Natural killer cell (primary cell): ENCODE data around the gene LDB1. TPM values are rescaled to one million over a fixed set of nuclear protein-coding genes. Genes with fewer than 3 reads are reported as not detected.

Source experiments
- ATAC-seq, 3 donors: fragments of 150-1000 bp in 2 of 3; fragments of 200-7000 bp in 1 of 3; cut with Tn5 transposase; 1 replicate in 1 of 3; 2 replicates in 2 of 3; pipeline ENCODE4 v1.10.0; 2021; ENCODE audit warnings: mild to moderate bottlenecking in 2 of 3, moderate library complexity in 2 of 3
- DNase-seq, 2 donors: peaks; one replicate each; pipeline versions ENCODE4 v3.0.0 to v3.0.0-alpha.2; 2013 to 2021; ENCODE audit warnings: mixed read lengths in 1 of 2
- H3K27ac ChIP-seq: one replicate; pipeline ENCODE4 v1.5.1; 2013; ENCODE audit warnings: mild to moderate bottlenecking, low read length
- H3K27me3 ChIP-seq: one replicate; pipeline ENCODE4 v1.6.1; 2013; ENCODE audit warnings: low read length; ENCODE audit not compliant: control insufficient read depth, insufficient read depth
- H3K36me3 ChIP-seq: one replicate; pipeline ENCODE4 v1.6.1; 2013; ENCODE audit warnings: low read length; ENCODE audit not compliant: control insufficient read depth, insufficient read depth
- H3K4me1 ChIP-seq: one replicate; pipeline ENCODE4 v1.6.1; 2013; ENCODE audit warnings: low read length; ENCODE audit not compliant: control insufficient read depth, insufficient read depth
- H3K4me3 ChIP-seq: one replicate; pipeline ENCODE4 v1.5.1; 2013; ENCODE audit warnings: low read length
- H3K9me3 ChIP-seq: one replicate; pipeline ENCODE4 v1.6.1; 2013; ENCODE audit warnings: low read length; ENCODE audit not compliant: control insufficient read depth, insufficient read depth
- H3K27ac Mint-ChIP-seq, 2 donors: one replicate each; pipeline ENCODE4 v1.8.0; 2022; ENCODE audit warnings: mild to moderate bottlenecking in 2 of 2, mixed read lengths in 2 of 2, moderate library complexity in 1 of 2
- H3K27me3 Mint-ChIP-seq, 2 donors: one replicate each; pipeline ENCODE4 v1.8.0; 2022; ENCODE audit warnings: low read depth in 2 of 2, mixed read lengths in 2 of 2
- H3K36me3 Mint-ChIP-seq: one replicate; pipeline ENCODE4 v1.8.0; 2022; ENCODE audit warnings: mixed read lengths
- H3K4me1 Mint-ChIP-seq, 2 donors: one replicate each; pipeline ENCODE4 v1.8.0; 2022; ENCODE audit warnings: mixed read lengths in 2 of 2
- H3K4me3 Mint-ChIP-seq: one replicate; pipeline ENCODE4 v1.8.0; 2022; ENCODE audit warnings: mild to moderate bottlenecking, moderate library complexity, mixed read lengths
- H3K9me3 Mint-ChIP-seq, 2 donors: one replicate each; pipeline ENCODE4 v1.8.0; 2022; ENCODE audit warnings: mixed read lengths in 2 of 2
- WGBS: methylation state at CpG from one replicate; pipeline ENCODE4 v1.1.7; 2013; ENCODE audit warnings: missing lambda C conversion rate; ENCODE audit not compliant: insufficient coverage; 5-methylcytosine and 5-hydroxymethylcytosine counted together
- intact Hi-C: fragments of 100-400 bp; cut with micrococcal nuclease; formaldehyde crosslinking; loops from one replicate; pipeline ENCODE4 v1.14.2; 2022
- total RNA-seq, 4 donors: library from RNA; stranded (reverse); fragments of 120-200 nt in 1 of 4; gene quantifications; one replicate each; pipeline versions ENCODE4 v1.2.3 to v1.2.4, GENCODE V29; 2013 to 2022
- TF ChIP-seq, protein P1 (sequence below): fragments of 200-600 bp; IDR thresholded peaks from one replicate; pipeline ENCODE4 v1.8.0; 2022; ENCODE audit warnings: antibody characterized with exemption

The LDB1 gene
- total RNA-seq, 3 donors from 2014 or later (not counting 1 experiment from before 2014, with no cell fraction given) = 103 to 109 (median 104) TPM

GRCh38 chr10:102119417-102120141 is 589 bp downstream of the LDB1 start:
- Mint-ChIP-seq H3K9me3 (no peaks in the 10 kb centered on the region), H3K27me3 (no peaks in the 10 kb centered on the region), H3K4me3 (peak overlapping the region; percentile 87), H3K27ac (peak overlapping the region; percentile 77 to 95), H3K36me3 (no peaks in the 10 kb centered on the region), H3K4me1 (peaks cover 43 to 63% of the 10 kb centered on the region in 2 donors)
- H3K27ac ChIP-seq = peak overlapping the region; percentile 96
- intact Hi-C loops = loop anchor here (1.0 kb wide), 2 partner anchors 13 to 33 kb away; partner anchors contain the start of gene NOLC1
- H3K27me3 ChIP-seq = no peaks in the 10 kb centered on the region
- no peaks in the 10 kb centered on the region for H3K36me3 ChIP-seq
- DNase-seq (peak; percentile 29 to 67), ATAC-seq (peak; percentile 1 to 5 (median 3))
- under 1% methylated on average over 22 of the region's 22 CpGs for WGBS
- H3K9me3 ChIP-seq = no peaks in the 10 kb centered on the region
- H3K4me1 ChIP-seq = peaks cover 62% of the 10 kb centered on the region
- TF ChIP-seq, protein P1, sequence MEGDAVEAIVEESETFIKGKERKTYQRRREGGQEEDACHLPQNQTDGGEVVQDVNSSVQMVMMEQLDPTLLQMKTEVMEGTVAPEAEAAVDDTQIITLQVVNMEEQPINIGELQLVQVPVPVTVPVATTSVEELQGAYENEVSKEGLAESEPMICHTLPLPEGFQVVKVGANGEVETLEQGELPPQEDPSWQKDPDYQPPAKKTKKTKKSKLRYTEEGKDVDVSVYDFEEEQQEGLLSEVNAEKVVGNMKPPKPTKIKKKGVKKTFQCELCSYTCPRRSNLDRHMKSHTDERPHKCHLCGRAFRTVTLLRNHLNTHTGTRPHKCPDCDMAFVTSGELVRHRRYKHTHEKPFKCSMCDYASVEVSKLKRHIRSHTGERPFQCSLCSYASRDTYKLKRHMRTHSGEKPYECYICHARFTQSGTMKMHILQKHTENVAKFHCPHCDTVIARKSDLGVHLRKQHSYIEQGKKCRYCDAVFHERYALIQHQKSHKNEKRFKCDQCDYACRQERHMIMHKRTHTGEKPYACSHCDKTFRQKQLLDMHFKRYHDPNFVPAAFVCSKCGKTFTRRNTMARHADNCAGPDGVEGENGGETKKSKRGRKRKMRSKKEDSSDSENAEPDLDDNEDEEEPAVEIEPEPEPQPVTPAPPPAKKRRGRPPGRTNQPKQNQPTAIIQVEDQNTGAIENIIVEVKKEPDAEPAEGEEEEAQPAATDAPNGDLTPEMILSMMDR = no peak
- H3K4me3 ChIP-seq = peak overlapping the region; percentile 84

GRCh38 chr10:102118867-102119266 is 1.3 kb downstream of the LDB1 start:
- intact Hi-C loops = no loop called here

GRCh38 chr10:102117391-102118159 is 2.6 kb downstream of the LDB1 start:
- intact Hi-C loops = no loop called here

More at GRCh38 chr10:102118867-102119266, 1.3 kb downstream of the LDB1 start:
- Mint-ChIP-seq H3K4me3 (peak overlapping the region; percentile 87), H3K36me3 (no peaks in the 10 kb centered on the region), H3K27me3 (no peaks in the 10 kb centered on the region), H3K4me1 (peaks cover 44 to 65% of the 10 kb centered on the region in 2 donors), H3K9me3 (no peaks in the 10 kb centered on the region), H3K27ac (peak overlapping the region; percentile 77 to 95)
- Histone ChIP-seq H3K36me3 (no peaks in the 10 kb centered on the region), H3K27ac (peak overlapping the region; percentile 96), H3K9me3 (no peaks in the 10 kb centered on the region), H3K27me3 (no peaks in the 10 kb centered on the region), H3K4me1 (peaks cover 66% of the 10 kb centered on the region), H3K4me3 (no peak overlapping the region)
- 18% methylated on average over 6 of the region's 6 CpGs for WGBS
- no peak for ATAC-seq
- TF ChIP-seq, protein P1 = no peak
- peak in 1 of 2 donors; percentile 43 for DNase-seq

More at GRCh38 chr10:102117391-102118159, 2.6 kb downstream of the LDB1 start:
- H3K9me3 ChIP-seq = no peaks in the 10 kb centered on the region
- no peaks in the 10 kb centered on the region for H3K36me3 ChIP-seq
- no peaks in the 10 kb centered on the region for H3K27me3 ChIP-seq
- Mint-ChIP-seq H3K36me3 (no peaks in the 10 kb centered on the region), H3K4me1 (peaks cover 57 to 78% of the 10 kb centered on the region in 2 donors), H3K27ac (peak overlapping the region; percentile 77 to 95), H3K4me3 (peak overlapping the region; percentile 87), H3K9me3 (no peaks in the 10 kb centered on the region), H3K27me3 (no peaks in the 10 kb centered on the region)
- H3K4me3 ChIP-seq = no peak overlapping the region
- TF ChIP-seq, protein P1 = no peak
- peak overlapping the region; percentile 68 for H3K27ac ChIP-seq
- WGBS = 17% methylated on average over 12 of the region's 12 CpGs
- ATAC-seq (peak in 2 of 3 donors; percentile 11 to 25), DNase-seq (peak; percentile 24 to 83)
- H3K4me1 ChIP-seq = peaks cover 79% of the 10 kb centered on the region
